ENCODE results near the gene HHAT.

The HHAT gene

DNA sequence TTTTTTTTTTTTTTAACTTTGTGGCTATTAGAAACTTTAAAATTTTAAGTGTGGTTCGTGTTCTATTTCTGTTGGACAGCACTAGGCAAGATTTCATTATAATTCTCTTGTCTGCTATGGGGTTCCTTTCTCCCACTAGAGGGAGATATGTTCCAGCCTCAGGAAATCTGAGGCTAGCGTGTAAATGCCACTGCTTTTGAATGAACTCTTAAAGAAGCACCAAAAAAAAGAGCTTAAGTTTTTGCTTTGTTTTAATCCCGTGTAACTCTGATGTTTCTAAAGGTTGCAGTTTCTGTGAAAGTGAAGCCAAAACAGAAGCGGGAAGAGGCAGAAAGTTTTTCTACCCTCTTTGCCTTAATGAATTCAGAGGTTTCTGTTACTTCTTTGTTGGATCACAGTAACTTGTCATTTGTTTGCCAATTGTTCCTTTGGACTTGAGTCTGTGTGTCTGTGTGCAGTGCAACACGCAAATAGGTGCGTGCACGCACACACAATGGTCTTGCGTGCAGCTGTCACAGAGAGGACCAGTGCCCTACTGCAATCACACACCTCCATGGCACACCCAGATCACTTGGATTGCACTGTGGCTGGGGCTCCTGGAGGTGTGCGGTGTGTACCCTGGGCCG is 32.3 kb downstream of the HHAT start:
- no peak overlapping the region for H3K4me3 Mint-ChIP-seq
- no peaks in the 10 kb centered on the region for H3K36me3 Mint-ChIP-seq (ENCODE audit: low read depth)
- peaks cover 4% of the 10 kb centered on the region for H3K27me3 Mint-ChIP-seq (ENCODE audit: low read depth)
- H3K4me1 Mint-ChIP-seq, result peaks cover 10% of the 10 kb centered on the region
- H3K9me3 Mint-ChIP-seq, result no peaks in the 10 kb centered on the region
- H3K27ac Mint-ChIP-seq, result no peak overlapping the region
- TF ChIP-seq, protein P1, sequence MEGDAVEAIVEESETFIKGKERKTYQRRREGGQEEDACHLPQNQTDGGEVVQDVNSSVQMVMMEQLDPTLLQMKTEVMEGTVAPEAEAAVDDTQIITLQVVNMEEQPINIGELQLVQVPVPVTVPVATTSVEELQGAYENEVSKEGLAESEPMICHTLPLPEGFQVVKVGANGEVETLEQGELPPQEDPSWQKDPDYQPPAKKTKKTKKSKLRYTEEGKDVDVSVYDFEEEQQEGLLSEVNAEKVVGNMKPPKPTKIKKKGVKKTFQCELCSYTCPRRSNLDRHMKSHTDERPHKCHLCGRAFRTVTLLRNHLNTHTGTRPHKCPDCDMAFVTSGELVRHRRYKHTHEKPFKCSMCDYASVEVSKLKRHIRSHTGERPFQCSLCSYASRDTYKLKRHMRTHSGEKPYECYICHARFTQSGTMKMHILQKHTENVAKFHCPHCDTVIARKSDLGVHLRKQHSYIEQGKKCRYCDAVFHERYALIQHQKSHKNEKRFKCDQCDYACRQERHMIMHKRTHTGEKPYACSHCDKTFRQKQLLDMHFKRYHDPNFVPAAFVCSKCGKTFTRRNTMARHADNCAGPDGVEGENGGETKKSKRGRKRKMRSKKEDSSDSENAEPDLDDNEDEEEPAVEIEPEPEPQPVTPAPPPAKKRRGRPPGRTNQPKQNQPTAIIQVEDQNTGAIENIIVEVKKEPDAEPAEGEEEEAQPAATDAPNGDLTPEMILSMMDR (IDR thresholded peaks at IDR 0.05; ENCODE audit: unreplicated experiment in 3 of 3), result peak; percentile 64 to 71 (median 67)

DNA sequence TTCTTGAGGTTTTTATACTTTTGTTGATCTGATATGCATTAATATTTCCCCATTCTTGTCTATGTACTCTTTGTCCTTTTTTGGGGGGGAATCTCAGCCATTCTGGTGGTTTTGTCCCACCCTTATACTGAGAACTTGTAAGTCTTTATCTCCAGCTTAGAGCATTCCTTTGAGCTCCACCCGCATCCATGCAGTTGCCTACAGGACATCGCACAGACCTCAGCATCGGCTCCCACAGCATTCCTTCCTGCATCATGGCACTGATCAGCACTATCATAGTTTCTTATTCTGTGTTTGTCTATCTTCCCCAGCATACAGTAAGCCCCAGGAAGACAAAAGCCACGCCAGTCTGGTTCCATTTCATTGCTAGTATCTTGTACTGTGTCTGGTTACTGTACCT is 33.0 kb downstream of the HHAT start:
- no peaks in the 10 kb centered on the region for H3K36me3 Mint-ChIP-seq (ENCODE audit: low read depth)
- TF ChIP-seq, protein P1 (IDR thresholded peaks at IDR 0.05; ENCODE audit: unreplicated experiment in 3 of 3), result no peak
- H3K4me1 Mint-ChIP-seq, result peaks cover 10% of the 10 kb centered on the region
- H3K27me3 Mint-ChIP-seq (ENCODE audit: low read depth), result peaks cover 4% of the 10 kb centered on the region
- H3K27ac Mint-ChIP-seq, result no peak overlapping the region
- H3K4me3 Mint-ChIP-seq, result no peak overlapping the region
- H3K9me3 Mint-ChIP-seq, result no peaks in the 10 kb centered on the region

DNA sequence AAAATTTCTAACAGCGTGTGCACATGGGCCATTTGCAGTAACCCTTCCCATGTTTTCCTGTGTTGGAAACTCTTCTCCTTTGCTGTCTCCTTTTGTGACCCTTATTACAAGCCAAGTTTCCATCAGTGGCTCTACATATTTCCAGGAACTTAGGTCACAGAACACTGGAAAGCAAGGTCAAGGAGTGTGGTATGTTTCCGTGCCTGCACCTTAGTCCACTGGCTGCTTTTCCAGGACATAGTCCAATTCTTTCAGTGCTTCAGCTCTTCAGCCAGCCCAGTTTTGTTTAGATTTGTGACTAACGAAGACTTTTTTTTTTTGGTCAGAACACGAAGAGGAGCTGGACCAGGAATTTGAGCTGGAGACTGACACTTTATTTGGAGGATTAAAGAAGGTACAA is 33.8 kb downstream of the HHAT start:
- TF ChIP-seq, protein P1 (IDR thresholded peaks at IDR 0.05; ENCODE audit: unreplicated experiment in 3 of 3), result no peak
- H3K27ac Mint-ChIP-seq, result no peak overlapping the region
- H3K4me3 Mint-ChIP-seq, result no peak overlapping the region
- no peaks in the 10 kb centered on the region for H3K9me3 Mint-ChIP-seq
- peaks cover 4% of the 10 kb centered on the region for H3K27me3 Mint-ChIP-seq (ENCODE audit: low read depth)
- no peaks in the 10 kb centered on the region for H3K36me3 Mint-ChIP-seq (ENCODE audit: low read depth)
- H3K4me1 Mint-ChIP-seq, result peaks cover 10% of the 10 kb centered on the region

DNA sequence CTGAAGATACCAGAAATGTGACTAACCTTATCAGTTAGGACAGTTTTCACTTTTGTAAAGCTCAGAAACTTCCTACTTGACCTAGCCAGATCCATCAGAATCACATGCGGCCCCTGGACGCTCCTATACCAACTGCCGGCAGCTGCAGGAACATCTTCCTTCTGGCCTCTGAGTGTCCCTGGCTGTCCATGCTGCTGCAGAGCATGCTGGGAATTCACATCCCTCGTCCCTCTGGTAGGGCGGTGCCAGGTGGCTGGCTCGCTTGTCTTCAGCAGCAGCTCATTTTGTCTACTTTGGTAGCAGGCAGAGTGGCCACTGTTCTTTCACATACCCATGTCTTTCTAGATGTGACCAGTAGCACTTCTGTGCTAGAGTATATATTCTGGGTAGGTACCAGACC is 34.4 kb downstream of the HHAT start:
- H3K9me3 Mint-ChIP-seq, result no peaks in the 10 kb centered on the region

DNA sequence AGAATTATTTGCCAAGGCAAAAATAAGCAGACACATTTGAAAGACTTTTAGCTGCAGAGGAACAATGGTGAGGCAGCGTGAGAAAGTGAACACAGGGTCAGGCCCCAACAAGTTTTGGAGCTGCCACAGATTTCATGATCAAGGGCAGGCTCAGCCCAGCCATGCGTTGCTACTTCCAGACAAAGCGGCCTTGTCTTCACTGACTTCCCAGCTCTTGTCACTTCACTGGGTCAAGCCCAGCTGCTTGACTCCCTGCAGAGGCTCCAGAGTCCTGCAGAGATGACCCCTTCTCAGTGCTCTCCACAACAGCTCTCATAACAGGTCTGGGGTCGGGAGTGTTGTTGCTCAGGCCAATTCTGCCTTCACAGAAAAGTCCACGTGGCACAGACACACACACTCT is 35.8 kb downstream of the HHAT start:
- H3K36me3 Mint-ChIP-seq (ENCODE audit: low read depth), result no peaks in the 10 kb centered on the region
- peaks cover 10% of the 10 kb centered on the region for H3K4me1 Mint-ChIP-seq
- no peak overlapping the region for H3K4me3 Mint-ChIP-seq
- no peaks in the 10 kb centered on the region for H3K9me3 Mint-ChIP-seq
- peak overlapping the region in 2 of 3 experiments; percentile 19 to 65 for H3K27ac Mint-ChIP-seq
- TF ChIP-seq, protein P1 (IDR thresholded peaks at IDR 0.05; ENCODE audit: unreplicated experiment in 3 of 3), result no peak
- H3K27me3 Mint-ChIP-seq (ENCODE audit: low read depth), result peaks cover 4% of the 10 kb centered on the region

More for the DNA sequence above, 34.4 kb downstream of the HHAT start:
- Mint-ChIP-seq H3K4me3 (no peak overlapping the region), H3K27ac (no peak overlapping the region), H3K36me3 (ENCODE audit: low read depth) (no peaks in the 10 kb centered on the region), H3K27me3 (ENCODE audit: low read depth) (peaks cover 4% of the 10 kb centered on the region), H3K4me1 (peaks cover 10% of the 10 kb centered on the region)
- TF ChIP-seq, protein P1 (IDR thresholded peaks at IDR 0.05; ENCODE audit: unreplicated experiment in 3 of 3), result no peak

DNA sequence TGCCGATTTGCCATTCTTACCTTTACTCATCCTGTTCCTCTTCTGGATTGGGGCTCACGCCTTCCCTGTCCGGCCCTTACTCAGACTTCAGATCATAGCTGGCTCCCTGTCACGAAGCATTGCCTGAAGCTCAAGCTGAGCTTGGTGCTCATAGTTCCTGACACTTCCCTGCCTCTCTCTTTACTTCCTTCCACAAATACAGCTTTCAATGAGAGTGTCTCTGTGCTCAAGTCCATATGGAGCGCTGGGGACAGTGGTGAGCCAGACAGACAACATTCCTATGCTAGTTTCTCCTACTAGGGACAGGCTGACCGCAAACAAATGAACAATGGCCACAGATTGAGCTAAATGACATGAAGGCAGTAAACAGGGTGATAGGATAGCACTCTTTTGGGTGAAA is 38.1 kb downstream of the HHAT start:
- Mint-ChIP-seq H3K27ac (no peak overlapping the region), H3K4me3 (no peak overlapping the region), H3K9me3 (no peaks in the 10 kb centered on the region), H3K36me3 (ENCODE audit: low read depth) (no peaks in the 10 kb centered on the region), H3K27me3 (ENCODE audit: low read depth) (peaks cover 4% of the 10 kb centered on the region), H3K4me1 (peaks cover 6% of the 10 kb centered on the region)
- TF ChIP-seq, protein P1 (IDR thresholded peaks at IDR 0.05; ENCODE audit: unreplicated experiment in 3 of 3), result no peak
